Caco-2 (cell line): ENCODE results near the gene PEX6. TPM values are rescaled to one million over a fixed set of nuclear protein-coding genes. Genes with fewer than 3 reads are reported as not detected.

Experiments
- BruUV-seq: library from RNA; stranded (reverse); fragments of 400-500 nt; replicated peaks from 2 replicates; lab custom pipeline; 2021; lab: Mats Ljungman, UMichigan
- CTCF ChIA-PET: fragments of 300-600 bp; sonication (Branson Sonifier 250); formaldehyde crosslinking; loops from one replicate; lab custom pipeline; 2022; ENCODE audit warnings: antibody characterized with exemption; lab: Charles Lee
- POLR2A ChIA-PET: fragments of 300-600 bp; sonication (Branson Sonifier 250); formaldehyde crosslinking; loops from one replicate; lab custom pipeline; 2022; ENCODE audit warnings: antibody characterized with exemption; lab: Charles Lee
- DNase-seq, 2 experiments: peaks; one replicate each; pipeline versions ENCODE4 v3.0.0 to v3.0.0-alpha.2; 2020 to 2022
- H3K27me3 ChIP-seq: replicated peaks from 2 replicates; pipeline ENCODE4 v1.6.0; 2011; ENCODE audit warnings: low read length; ENCODE audit not compliant: control insufficient read depth, insufficient read depth
- H3K36me3 ChIP-seq: 2 replicates; pipeline ENCODE4 v1.5.1; 2011; ENCODE audit warnings: low read length; ENCODE audit not compliant: control insufficient read depth, insufficient read depth
- H3K4me1 ChIP-seq: fragments of 250-450 bp; sonication (Bioruptor Pico); 2 replicates; pipeline ENCODE4 v1.5.1; 2020; ENCODE audit warnings: mild to moderate bottlenecking
- H3K4me3 ChIP-seq: 2 replicates; pipeline ENCODE4 v1.5.1; 2011; ENCODE audit warnings: low read depth, mild to moderate bottlenecking, control low read depth, low read length
- H3K9me3 ChIP-seq: fragments of 250-450 bp; sonication (Bioruptor Pico); 2 replicates; pipeline ENCODE4 v1.5.1; 2020; ENCODE audit warnings: mild to moderate bottlenecking, moderate library complexity
- H3K27ac Mint-ChIP-seq: one replicate; pipeline ENCODE4 v1.8.0; 2022; ENCODE audit warnings: mixed read lengths; ENCODE audit not compliant: unreplicated experiment
- H3K27me3 Mint-ChIP-seq: one replicate; pipeline ENCODE4 v1.8.0; 2022; ENCODE audit warnings: mixed read lengths; ENCODE audit not compliant: insufficient read depth, unreplicated experiment
- H3K36me3 Mint-ChIP-seq: one replicate; pipeline ENCODE4 v1.8.0; 2022; ENCODE audit warnings: mild to moderate bottlenecking, mixed read lengths; ENCODE audit not compliant: insufficient read depth, unreplicated experiment
- H3K4me1 Mint-ChIP-seq: one replicate; pipeline ENCODE4 v1.8.0; 2022; ENCODE audit warnings: low read depth, mixed read lengths; ENCODE audit not compliant: unreplicated experiment
- H3K4me3 Mint-ChIP-seq: one replicate; pipeline ENCODE4 v1.8.0; 2022; ENCODE audit warnings: mild to moderate bottlenecking, moderate library complexity, mixed read lengths; ENCODE audit not compliant: unreplicated experiment
- H3K9me3 Mint-ChIP-seq: one replicate; pipeline ENCODE4 v1.8.0; 2022; ENCODE audit warnings: mixed read lengths; ENCODE audit not compliant: unreplicated experiment
- intact Hi-C: fragments of 100-400 bp; cut with micrococcal nuclease; formaldehyde crosslinking; loops from one replicate; pipeline ENCODE4 v1.10.0; 2022; ENCODE audit not compliant: unreplicated experiment
- total RNA-seq: library from RNA; stranded (reverse); gene quantifications from 2 replicates; pipeline ENCODE4 v1.2.3, GENCODE V29; 2022
- TF ChIP-seq, protein P1 (sequence below), 2 experiments: fragments of 200-600 bp in 1 of 2; IDR thresholded peaks; 1 replicate in 1 of 2; 2 replicates in 1 of 2; pipeline versions ENCODE4 v1.5.1 to v1.8.0; 2011 to 2022; ENCODE audit warnings: antibody characterized with exemption in 1 of 2, control low read depth in 1 of 2, inconsistent platforms in 1 of 2, low read depth in 1 of 2, low read length in 1 of 2, mild to moderate bottlenecking in 1 of 2, moderate library complexity in 1 of 2; ENCODE audit not compliant: insufficient read depth in 1 of 2, severe bottlenecking in 1 of 2, unreplicated experiment in 1 of 2

PEX6 gene
- total RNA-seq, 1 experiment from 2014 or later = 6.9 TPM

DNA sequence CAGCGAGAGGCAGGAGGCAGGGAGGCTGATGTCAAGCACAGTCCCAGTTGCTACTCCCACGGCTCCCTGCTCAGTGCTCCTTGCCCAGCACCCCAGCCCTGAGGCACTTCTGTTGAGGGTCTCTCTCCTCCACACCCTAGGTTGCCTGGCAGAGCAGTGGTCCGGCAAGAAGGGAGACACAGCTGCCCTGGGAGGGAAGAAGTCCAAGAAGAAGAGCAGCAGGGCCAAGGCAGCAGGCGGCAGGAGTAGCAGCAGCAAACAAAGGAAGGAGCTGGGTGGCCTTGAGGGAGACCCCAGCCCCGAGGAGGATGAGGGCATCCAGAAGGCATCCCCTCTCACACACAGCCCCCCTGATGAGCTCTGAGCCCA lies 40.6 kb downstream of the PEX6 start:
- no peaks in the 10 kb centered on the region for H3K4me1 Mint-ChIP-seq
- H3K36me3 Mint-ChIP-seq = peaks cover 30% of the 10 kb centered on the region
- TF ChIP-seq, protein P1, sequence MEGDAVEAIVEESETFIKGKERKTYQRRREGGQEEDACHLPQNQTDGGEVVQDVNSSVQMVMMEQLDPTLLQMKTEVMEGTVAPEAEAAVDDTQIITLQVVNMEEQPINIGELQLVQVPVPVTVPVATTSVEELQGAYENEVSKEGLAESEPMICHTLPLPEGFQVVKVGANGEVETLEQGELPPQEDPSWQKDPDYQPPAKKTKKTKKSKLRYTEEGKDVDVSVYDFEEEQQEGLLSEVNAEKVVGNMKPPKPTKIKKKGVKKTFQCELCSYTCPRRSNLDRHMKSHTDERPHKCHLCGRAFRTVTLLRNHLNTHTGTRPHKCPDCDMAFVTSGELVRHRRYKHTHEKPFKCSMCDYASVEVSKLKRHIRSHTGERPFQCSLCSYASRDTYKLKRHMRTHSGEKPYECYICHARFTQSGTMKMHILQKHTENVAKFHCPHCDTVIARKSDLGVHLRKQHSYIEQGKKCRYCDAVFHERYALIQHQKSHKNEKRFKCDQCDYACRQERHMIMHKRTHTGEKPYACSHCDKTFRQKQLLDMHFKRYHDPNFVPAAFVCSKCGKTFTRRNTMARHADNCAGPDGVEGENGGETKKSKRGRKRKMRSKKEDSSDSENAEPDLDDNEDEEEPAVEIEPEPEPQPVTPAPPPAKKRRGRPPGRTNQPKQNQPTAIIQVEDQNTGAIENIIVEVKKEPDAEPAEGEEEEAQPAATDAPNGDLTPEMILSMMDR (IDR thresholded peaks at IDR 0.05; ENCODE audit: insufficient read depth in 1 of 2, low read depth in 1 of 2, low read length in 1 of 2, severe bottlenecking in 1 of 2, unreplicated experiment in 1 of 2) = no peak

DNA sequence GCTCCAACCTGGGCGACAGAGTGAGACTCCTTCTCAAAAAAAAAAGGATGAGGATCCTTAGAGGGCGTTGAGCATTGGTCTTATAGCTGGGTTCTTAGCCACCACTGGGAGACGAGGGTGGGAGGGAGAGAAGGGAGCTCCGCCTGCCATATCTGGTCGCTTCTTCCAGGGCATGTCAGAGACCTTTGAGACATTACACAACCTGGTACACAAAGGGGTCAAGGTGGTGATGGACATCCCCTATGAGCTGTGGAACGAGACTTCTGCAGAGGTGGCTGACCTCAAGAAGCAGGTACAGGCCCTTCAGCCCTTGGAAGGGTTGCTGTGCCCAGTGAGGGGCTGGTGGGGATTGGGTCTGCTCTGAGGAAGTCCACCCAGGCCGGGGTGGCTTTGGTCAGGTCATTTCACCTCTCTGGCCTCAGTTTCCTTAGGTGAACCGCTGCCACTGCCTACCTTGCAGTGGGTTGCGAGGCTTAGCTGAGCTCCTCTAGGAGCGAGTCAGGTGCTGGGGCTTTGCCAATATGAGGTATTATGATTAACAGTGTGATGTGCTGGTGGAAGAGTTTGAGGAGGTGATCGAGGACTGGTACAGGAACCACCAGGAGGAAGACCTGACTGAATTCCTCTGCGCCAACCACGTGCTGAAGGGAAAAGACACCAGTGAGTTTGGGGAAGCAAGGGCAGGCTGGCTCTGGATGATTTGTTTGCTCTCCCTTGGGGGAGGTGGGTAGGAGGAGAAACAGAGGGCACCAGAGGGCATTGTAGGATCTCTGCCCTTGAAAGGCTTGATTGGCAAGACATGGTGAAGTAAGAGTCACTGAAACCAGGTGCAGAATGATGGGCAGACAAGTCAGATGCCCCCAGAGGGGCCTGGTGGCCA lies 41.2 kb downstream of the PEX6 start:
- H3K4me3 ChIP-seq = no peak overlapping the region
- TF ChIP-seq, protein P1 (IDR thresholded peaks at IDR 0.05; ENCODE audit: insufficient read depth in 1 of 2, low read depth in 1 of 2, low read length in 1 of 2, severe bottlenecking in 1 of 2, unreplicated experiment in 1 of 2) = no peak
- Mint-ChIP-seq H3K36me3 (peaks cover 37% of the 10 kb centered on the region), H3K9me3 (no peaks in the 10 kb centered on the region), H3K27ac (no peak overlapping the region), H3K4me1 (peaks cover 6% of the 10 kb centered on the region), H3K27me3 (no peaks in the 10 kb centered on the region), H3K4me3 (no peak overlapping the region)
- H3K4me1 ChIP-seq = no peaks in the 10 kb centered on the region
- H3K36me3 ChIP-seq = 0 out of 2 replicates have a peak, but pooled peaks cover 2% of the 10 kb centered on the region
- CTCF ChIA-PET = no interaction called here
- no peaks in the 10 kb centered on the region for H3K9me3 ChIP-seq
- H3K27me3 ChIP-seq = no peaks in the 10 kb centered on the region
- no TSS peak for BruUV-seq
- intact Hi-C loops = no loop called here
- POLR2A ChIA-PET = interaction anchor here (0.7 to 1.0 kb wide), 3 partner anchors 9 to 46 kb away, joined by 3 to 4 read pairs (median 3); partner anchors contain the start of genes CNPY3 and PPP2R5D
- no peak for DNase-seq

More for the DNA sequence above, 40.6 kb downstream of the PEX6 start:
- 0 out of 2 replicates have a peak, but pooled peaks cover 2% of the 10 kb centered on the region for H3K36me3 ChIP-seq
- no peaks in the 10 kb centered on the region for H3K9me3 ChIP-seq
- intact Hi-C loops = no loop called here
- H3K4me1 ChIP-seq = no peaks in the 10 kb centered on the region
- CTCF ChIA-PET = no interaction called here
- Mint-ChIP-seq H3K27me3 (no peaks in the 10 kb centered on the region), H3K4me3 (no peak overlapping the region), H3K27ac (no peak overlapping the region), H3K9me3 (no peaks in the 10 kb centered on the region)
- POLR2A ChIA-PET = no interaction called here
- BruUV-seq = no TSS peak
- no peak for DNase-seq
- no peak overlapping the region for H3K4me3 ChIP-seq
- H3K27me3 ChIP-seq = no peaks in the 10 kb centered on the region

GRCh38 chr6:42936398-42936797 lies 42.6 kb downstream of the PEX6 start:
- Mint-ChIP-seq H3K9me3 (no peaks in the 10 kb centered on the region), H3K36me3 (peaks cover 48% of the 10 kb centered on the region), H3K4me1 (peaks cover 7% of the 10 kb centered on the region), H3K27me3 (no peaks in the 10 kb centered on the region), H3K27ac (no peak overlapping the region), H3K4me3 (no peak overlapping the region)
- H3K27me3 ChIP-seq = no peaks in the 10 kb centered on the region
- TF ChIP-seq, protein P1 (IDR thresholded peaks at IDR 0.05; ENCODE audit: insufficient read depth in 1 of 2, low read depth in 1 of 2, low read length in 1 of 2, severe bottlenecking in 1 of 2, unreplicated experiment in 1 of 2) = no peak
- no TSS peak for BruUV-seq
- H3K4me3 ChIP-seq = no peak overlapping the region
- H3K4me1 ChIP-seq = no peaks in the 10 kb centered on the region
- ChIA-PET POLR2A (interaction anchor here (0.6 kb wide), 1 partner anchor 28 kb away, joined by 3 read pairs; no protein-coding TSS in a partner anchor), CTCF (no interaction called here)
- no peaks in the 10 kb centered on the region for H3K9me3 ChIP-seq
- 0 out of 2 replicates have a peak, but pooled peaks cover 2% of the 10 kb centered on the region for H3K36me3 ChIP-seq
- no peak for DNase-seq
- intact Hi-C loops = no loop called here
